Transverse colon (tissue), 4 donors: Measurements from ENCODE around the gene GINS1.

Experiments
- EP300 ChIP-seq: sonication (generic); formaldehyde crosslinking; IDR thresholded peaks from one replicate; pipeline ENCODE4 v1.6.1; 2017; ENCODE audit warnings: antibody characterized with exemption, low read depth
- POLR2A ChIP-seq: fragments of 450-650 bp; IDR thresholded peaks from one replicate; pipeline ENCODE4 v1.6.1; 2016; ENCODE audit warnings: antibody characterized with exemption, mild to moderate bottlenecking, moderate library complexity
- POLR2AphosphoS5 ChIP-seq, 3 donors: sonication (generic); formaldehyde crosslinking; IDR thresholded peaks; one replicate each; pipeline ENCODE4 v1.6.1; 2016; ENCODE audit warnings: antibody characterized with exemption in 3 of 3
- TF ChIP-seq, protein P1 (sequence below), 5 experiments: fragments of 200-600 bp in 3 of 5; fragments of 450-650 bp in 2 of 5; sonication (generic) in 3 of 5; IDR thresholded peaks; 1 replicate in 2 of 5; 2 replicates in 3 of 5; pipeline ENCODE4 v1.5.1; 2016 to 2017; ENCODE audit warnings: antibody characterized with exemption in 5 of 5, inconsistent platforms in 3 of 5, mild to moderate bottlenecking in 2 of 5, moderate library complexity in 1 of 5

DNA sequence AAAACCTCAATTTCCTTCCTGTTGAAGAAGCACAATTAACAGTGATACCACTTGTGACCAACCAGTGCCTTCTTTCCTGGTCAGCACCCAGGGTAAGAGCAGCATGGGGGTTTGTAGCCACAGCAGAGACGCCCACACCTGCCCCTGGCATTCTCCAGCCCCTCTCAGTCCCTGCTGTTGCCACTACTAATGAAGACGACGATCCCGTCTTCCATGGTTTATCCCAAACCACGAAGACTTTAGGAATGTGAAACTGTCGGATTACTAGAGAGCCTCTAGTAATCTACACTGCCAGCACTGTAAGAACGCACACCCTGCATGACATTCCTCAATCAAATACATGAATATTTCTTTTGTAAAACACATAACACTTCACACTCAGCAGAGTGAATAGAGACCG is 60.0 kb downstream of the GINS1 start:
- TF ChIP-seq POLR2A = no peak
- TF ChIP-seq, protein P1, sequence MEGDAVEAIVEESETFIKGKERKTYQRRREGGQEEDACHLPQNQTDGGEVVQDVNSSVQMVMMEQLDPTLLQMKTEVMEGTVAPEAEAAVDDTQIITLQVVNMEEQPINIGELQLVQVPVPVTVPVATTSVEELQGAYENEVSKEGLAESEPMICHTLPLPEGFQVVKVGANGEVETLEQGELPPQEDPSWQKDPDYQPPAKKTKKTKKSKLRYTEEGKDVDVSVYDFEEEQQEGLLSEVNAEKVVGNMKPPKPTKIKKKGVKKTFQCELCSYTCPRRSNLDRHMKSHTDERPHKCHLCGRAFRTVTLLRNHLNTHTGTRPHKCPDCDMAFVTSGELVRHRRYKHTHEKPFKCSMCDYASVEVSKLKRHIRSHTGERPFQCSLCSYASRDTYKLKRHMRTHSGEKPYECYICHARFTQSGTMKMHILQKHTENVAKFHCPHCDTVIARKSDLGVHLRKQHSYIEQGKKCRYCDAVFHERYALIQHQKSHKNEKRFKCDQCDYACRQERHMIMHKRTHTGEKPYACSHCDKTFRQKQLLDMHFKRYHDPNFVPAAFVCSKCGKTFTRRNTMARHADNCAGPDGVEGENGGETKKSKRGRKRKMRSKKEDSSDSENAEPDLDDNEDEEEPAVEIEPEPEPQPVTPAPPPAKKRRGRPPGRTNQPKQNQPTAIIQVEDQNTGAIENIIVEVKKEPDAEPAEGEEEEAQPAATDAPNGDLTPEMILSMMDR (IDR thresholded peaks at IDR 0.05) = no peak
- no peak for TF ChIP-seq POLR2AphosphoS5 (IDR thresholded peaks at IDR 0.05)
- no peak for TF ChIP-seq EP300
